Dermis blood vessel endothelial cell (primary cell): Measurements from ENCODE around the gene DIAPH3. TPM values are rescaled to one million over a fixed set of nuclear protein-coding genes. Genes with fewer than 3 reads are reported as not detected.

ENCODE experiments used
- DNase-seq: peaks from one replicate; pipeline ENCODE4 v3.0.0; 2010
- total RNA-seq: library from RNA; depleted of rRNA; stranded (reverse); fragments of >200 nt; gene quantifications from 2 replicates; pipeline ENCODE4 v1.2.3, GENCODE V29; 2014

Gene DIAPH3
- total RNA-seq, 1 donor from 2014 or later, result 8.7 TPM

GRCh38 chr13:59865398-59865797 is 298.3 kb downstream of the DIAPH3 start:
- DNase-seq, result no peak

DNA sequence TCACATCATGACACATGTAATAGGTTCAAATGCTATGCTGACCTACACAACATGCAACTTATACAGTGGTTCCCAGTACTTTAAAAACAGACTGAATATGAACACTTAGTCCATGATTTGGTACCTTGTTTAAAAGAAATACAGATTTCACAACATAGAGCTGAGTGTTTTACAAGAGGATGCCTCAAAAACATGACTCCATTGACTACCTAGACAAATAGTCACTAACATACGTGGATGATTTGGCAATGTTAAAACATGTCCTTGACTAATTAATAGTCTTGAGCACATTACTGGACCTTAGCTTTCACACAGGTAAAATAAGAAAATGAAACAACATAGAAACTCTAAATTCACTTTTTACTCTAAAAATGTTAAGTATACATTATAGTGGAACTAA is 300.1 kb downstream of the DIAPH3 start:
- DNase-seq, result no peak

DNA sequence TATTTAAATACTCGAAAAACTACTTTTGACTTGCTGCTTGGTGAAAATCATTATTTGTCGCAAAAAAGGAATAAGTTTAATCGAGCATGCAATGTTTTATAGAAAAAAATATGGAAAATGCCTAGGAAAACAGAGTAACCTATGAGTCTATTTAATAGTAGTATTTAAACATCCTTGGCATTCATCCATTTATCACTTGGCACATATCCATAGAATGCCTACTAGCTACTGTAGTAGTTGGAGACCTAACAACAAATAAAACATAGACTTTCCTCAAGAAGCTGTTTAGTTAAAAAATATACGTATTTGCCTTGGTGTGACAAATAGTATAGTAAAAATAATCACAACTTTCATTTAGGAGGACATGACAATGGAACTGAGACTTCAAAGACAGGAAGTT is 302.1 kb downstream of the DIAPH3 start:
- peak; percentile 69 for DNase-seq

DNA sequence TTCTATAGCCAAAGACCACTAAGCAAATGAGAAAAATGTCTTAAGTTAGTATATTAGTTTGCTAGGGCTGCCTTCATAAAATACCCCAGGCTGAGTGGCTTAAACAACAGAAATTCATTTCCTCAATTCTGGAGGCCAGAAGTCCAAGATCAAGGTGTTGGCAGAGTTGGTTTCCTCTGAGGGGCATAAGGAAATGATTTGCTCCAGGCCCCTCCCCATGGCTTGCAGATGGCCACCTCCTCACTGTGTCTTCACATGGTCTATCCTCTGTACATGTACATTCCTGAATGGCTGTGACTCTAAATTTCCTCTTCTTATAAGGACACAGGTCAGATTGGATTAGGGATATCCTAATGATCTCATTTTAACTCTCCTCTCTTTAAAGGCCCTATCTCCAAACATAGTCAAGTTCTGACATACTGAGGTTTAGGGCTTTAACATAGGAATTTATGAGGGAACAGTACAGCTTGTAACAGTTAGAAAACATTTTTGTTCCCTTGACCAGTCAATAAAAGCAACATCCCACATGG is 307.4 kb downstream of the DIAPH3 start:
- peak; percentile 40 for DNase-seq

DNA sequence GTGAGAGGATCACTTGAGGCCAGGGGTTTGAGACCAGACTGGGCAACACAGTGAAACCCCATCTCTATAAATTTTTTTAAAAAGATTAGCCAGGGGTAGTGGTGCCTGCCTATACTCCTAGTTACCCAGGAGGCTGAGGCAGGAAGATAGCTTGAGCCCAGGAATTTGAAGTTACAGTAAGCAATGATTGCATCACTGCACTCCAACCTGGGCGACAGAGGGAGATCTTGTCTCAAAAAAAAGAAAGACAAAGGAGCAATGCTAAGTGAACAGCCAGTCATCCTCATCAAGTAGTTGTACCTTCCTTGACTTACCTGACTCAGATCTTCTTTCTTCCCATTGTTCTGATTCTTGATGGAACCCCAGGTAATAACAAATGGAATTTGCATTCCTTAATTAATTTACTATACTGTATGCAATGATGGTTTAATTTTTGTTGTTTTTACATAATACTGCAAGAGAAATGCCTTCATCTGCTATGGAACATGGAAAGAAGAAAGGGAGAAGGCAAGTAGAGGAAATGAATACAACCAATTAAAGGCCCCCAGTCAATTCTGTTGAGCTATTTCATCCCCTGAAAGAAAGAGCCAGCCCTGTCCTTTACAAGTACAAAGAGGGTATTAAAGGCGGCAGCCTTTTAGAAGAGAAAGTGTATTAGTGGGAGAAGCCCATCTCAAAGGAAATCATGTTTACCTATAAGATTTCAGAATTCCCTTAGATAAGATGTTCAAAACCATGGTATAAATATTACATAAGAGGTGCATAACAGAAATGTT is 316.7 kb downstream of the DIAPH3 start:
- DNase-seq, result no peak

GRCh38 chr13:59843040-59843439 is 320.7 kb downstream of the DIAPH3 start:
- peak; percentile 25 for DNase-seq

DNA sequence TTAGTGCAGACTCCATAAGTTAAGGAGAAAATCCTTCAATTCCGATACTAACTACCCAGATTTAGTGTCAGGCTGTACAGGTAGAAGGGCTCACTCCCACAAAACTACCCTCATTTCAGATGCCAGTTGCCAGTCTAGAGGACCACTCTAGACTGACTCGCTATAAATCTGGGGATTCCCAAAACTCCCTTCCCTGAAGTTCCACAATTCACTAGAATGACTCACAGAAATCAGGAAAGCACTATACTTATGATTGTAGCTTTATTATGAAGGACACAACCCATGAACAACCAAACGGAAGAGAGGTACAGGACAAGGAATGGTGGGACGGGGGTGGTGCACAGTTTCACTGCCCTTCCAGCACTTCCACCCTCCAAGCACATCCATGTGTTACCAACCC is 321.2 kb downstream of the DIAPH3 start:
- peak; percentile 34 for DNase-seq

- DNase-seq, result no peak
These were observed 324.5 kb downstream of the DIAPH3 start for GRCh38 chr13:59839186-59839585.

GRCh38 chr13:59837101-59837500 is 326.6 kb downstream of the DIAPH3 start:
- DNase-seq, result peak; percentile 6

- no peak for DNase-seq
These were observed 328.2 kb downstream of the DIAPH3 start for GRCh38 chr13:59835569-59835968.

DNA sequence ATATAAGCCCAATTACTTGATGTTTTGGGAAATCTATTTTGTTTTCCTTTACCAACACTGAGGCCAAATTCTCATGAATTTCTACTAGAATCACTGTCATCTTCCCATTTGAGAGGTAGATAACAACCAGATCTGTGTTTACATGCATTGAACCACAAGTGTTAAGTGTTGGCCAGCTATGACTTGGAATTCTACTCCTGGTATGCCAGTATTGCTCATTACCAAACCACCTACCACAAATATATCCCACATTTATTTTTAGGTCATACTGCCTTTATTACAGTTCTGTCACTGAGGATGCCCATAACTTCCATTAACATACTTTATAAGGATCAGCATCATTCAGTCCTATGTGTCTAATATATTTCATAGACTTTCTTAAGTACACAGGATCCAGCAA is 328.9 kb downstream of the DIAPH3 start:
- DNase-seq, result no peak

GRCh38 chr13:59829690-59830089 is 334.0 kb downstream of the DIAPH3 start:
- DNase-seq, result no peak

DNA sequence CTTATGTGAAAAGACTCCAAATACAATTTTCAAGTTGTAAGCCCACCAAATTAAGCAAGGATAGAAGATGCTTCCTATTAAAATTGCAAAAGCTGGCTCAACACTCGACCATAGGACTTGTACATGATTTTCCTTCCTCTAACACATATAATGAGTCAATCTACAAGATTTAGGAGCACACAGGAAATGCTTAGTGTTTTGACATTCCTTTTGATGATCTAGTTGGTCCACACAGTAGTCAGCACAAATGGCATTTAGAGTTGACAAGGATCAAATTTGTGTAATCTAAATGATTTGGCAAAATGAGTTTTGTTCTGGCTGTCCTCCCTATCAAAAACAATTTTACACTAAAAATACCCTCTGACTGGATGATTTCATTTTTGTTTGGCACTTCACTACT is 340.2 kb downstream of the DIAPH3 start:
- DNase-seq, result peak; percentile 44

DNA sequence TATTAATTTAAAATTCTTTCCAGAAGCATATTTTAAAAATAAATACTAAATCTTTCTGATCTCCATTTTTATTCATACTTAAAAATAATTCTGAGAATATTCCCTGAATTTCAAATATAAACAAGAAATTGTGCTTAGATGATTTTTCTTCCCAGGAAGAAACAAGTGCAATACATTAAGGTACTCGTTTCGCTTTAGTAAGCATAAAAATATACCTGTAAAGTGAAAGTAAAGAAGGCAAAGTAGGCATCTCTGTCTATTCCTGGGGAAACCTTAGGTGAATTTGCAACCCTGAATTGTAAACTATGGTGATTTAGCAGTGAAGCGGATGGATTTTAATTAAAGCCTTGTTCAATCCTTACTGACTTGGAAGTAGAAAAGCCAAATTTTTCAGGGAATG is 354.2 kb downstream of the DIAPH3 start:
- DNase-seq, result no peak

GRCh38 chr13:59806801-59807200 is 356.9 kb downstream of the DIAPH3 start:
- DNase-seq, result no peak

DNA sequence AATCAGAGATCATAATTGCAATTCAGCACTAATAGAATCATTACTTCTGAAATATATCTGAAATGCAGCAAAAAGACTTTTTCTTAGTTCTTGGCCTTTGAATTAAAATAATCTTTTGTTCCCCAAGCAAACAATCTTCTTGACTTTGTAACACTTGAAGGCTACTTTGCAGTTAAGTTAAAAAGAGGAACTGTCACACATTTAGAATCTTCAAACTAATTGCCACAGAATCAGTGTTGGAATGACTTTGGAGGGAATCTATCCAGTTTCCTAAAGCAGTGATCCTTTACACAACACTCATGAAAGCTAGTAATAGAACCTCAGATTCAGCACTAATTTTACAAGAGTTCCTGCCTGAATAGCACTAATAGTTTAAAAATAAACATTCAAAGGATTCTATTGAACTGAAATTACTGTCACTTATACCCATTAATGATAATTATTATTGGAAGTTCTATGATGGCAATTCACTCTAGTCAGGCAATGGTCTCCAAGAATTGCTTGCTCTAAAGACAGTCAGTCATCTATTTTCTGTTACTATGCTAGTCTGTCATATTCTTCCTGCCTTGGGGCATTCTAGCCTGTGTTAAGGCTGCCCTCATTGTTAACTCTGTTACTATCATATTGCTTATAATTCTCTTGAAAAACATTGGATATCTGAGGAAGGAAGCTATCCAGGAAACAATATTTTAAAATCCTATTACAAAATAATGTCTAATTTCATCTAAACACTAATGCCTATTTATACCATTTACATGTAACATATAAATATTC is 362.4 kb downstream of the DIAPH3 start:
- DNase-seq, result no peak

- DNase-seq, result no peak
These were observed 370.6 kb downstream of the DIAPH3 start for GRCh38 chr13:59793107-59793506.

DNA sequence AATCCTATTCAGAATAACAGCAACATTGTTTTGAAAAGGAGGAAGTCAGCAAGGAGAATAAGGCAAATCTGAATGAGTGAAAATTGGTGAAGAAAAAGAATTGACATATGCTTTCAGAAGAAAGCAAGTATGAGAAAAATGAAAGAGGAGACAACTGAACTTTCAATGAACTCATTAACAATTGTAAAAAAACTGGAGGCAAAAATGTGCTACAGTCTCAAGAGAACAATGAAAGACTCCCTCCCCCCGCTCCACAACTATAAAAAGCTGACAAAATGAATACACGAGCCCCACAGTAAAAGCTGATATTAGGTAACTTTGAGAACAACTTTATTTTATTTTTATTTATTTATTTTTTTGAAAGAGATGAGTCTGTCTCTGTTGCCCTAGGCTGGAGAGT is 373.1 kb downstream of the DIAPH3 start:
- DNase-seq, result peak; percentile 42

GRCh38 chr13:59789558-59789957 is 374.2 kb downstream of the DIAPH3 start:
- DNase-seq, result no peak

GRCh38 chr13:59787679-59788078 is 376.0 kb downstream of the DIAPH3 start:
- no peak for DNase-seq

GRCh38 chr13:59782696-59783095 is 381.0 kb downstream of the DIAPH3 start:
- no peak for DNase-seq

- no peak for DNase-seq
These were observed 383.7 kb downstream of the DIAPH3 start for GRCh38 chr13:59780058-59780457.

DNA sequence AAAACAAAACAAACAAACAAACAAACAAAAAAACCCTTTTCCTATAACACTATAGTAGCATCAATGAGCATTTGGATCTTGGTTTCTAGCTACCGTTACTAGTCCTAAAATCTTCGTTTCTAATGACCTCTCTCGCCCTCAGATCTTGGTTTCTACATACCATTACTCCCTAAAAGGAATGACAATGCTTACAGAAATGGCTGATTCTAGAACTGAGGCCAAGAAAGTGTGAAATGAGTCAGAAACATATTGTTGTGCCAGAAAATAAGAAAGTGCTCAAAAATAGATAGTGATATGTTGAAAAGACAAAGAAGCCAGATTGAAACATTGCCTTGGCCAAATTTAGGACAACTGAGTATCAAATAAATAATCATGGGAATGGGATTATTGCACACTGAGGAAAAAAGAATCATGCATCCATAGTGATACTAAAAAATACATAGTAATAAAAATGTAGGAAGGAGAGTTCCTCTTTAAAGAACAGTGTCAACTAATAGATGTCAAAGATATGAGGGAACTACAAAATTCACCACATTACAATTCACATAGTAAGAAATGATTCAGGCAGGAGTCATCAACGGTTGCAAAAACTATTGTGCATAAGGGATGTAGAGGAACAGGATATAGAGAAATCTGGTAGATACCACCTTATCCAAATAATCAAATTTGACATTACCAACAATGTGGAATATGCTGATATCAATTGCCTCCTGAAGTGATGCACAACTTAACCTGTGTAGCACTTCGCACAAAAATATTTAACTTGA is 386.6 kb downstream of the DIAPH3 start:
- peak; percentile 55 for DNase-seq
